ENCODE data around the gene INKA2.

The INKA2 gene

DNA sequence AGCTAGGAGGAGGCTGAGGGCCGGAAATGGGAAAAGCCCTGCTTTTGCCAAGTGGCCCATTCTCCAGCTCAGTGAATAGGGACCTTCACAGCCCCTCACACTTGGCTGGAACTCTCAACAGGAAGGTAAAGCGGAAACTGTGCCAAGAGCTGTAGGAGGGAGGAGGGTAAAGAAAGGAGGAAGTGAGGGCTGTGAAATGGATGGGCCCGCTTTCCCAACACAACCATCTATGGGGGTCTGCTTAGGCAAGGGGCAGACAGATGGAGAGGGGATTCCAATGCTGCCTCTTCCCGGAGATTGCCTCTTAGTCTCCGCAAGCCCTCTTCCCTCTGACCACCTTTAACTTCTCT lies 5.2 kb downstream of the INKA2 start:
- no peak for DNase-seq (ENCODE audit: low read depth in 2 of 2, low spot score in 1 of 2)

DNA sequence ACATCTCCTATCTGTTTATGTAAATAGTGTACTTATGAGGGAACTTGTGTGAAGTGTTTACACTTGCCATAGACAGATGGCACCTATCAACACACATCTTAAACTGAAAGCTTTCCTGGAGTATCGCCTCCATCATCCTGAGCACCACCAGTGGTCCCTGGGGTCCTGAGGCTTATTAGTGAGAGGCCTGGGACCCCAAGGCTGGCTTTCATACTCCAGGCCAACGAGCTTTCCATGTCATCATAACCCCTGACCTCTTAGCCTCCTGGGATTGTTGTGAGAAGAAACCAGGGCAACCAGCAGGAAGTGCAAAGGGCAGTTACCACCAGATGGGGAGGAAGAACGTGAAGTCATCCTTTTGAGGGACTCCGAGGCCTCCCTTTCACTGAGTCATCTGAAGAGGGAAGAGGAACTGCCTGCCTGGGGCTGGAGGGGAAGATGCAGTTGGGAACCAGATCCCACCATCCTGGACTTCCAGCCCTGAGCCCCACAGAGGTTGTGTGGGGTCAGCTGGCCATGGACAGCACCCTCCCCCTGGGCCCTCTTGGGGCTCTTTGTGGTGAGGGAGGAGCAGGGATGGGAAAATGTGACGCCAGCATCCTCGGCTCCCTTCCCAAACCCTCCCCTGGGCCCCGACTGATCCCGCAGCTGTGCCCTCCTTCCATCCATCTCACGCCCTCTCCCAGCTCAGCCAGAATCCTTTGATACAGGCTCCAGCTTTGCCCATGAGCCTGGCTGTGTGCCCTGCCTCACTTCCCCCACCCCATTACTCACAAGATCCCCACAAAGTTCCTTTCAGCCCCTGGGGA lies 5.8 kb downstream of the INKA2 start:
- no peak for DNase-seq (ENCODE audit: low read depth in 2 of 2, low spot score in 1 of 2)

DNA sequence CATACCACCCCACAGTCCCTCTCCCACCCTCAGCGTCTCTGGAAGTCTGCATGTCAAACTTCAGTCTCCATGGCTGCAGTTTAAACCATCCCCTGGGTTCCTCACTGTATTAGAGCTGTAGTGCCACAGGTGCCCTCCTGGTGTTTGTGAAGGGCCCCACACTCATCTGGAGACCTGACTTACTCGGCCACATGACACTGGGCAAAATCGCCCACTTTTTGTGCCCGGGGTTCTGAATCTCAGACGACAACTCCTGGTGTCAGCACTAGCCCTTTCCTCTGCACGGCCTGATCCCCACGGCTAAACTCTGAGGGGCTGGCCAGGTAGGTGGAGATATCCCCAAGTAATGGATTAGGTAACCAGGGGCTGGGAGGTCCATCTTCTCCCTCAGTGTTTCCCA lies 6.5 kb downstream of the INKA2 start:
- DNase-seq (ENCODE audit: low read depth in 2 of 2, low spot score in 1 of 2), result no peak

DNA sequence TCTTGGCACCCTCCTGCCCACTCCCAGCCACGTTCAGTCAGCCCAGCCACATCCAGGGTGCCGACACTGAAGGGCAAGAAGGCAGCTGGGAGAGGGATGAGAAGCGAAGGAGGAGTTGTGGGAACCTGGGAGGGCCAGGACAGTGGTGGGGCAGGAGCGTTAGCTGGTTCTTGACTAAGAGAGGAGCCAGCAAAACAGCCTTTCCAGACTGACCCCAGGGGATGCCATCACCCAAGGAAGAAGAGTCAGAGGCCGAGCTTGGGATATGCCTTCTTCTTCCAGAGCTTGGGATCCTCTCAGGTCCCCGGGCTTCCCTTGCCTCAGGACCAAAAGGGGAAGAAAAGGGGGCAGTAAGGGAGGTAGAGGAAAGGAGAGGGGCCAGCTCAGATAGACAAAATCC lies 7.2 kb downstream of the INKA2 start:
- DNase-seq (ENCODE audit: low read depth in 2 of 2, low spot score in 1 of 2), result no peak

DNA sequence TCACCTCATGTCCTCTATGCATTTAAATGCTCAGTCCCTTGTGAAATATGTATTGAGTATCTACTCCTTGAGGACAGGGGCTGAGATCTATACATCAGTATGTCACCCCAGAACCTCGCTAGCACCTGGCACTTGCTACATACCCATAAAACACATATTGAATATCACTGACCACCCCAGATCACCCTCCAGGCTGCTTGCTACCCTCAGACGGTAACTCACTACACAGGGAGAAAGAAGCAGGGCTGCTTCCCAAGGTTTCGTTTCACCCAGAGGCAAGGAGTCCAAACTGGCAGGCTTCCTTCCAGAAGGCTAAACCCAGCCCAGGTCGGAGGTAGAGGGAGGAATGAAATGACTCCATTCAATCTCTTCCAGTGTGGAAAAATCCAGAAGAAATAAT lies 8.5 kb downstream of the INKA2 start:
- DNase-seq (ENCODE audit: low read depth in 2 of 2, low spot score in 1 of 2), result no peak

DNA sequence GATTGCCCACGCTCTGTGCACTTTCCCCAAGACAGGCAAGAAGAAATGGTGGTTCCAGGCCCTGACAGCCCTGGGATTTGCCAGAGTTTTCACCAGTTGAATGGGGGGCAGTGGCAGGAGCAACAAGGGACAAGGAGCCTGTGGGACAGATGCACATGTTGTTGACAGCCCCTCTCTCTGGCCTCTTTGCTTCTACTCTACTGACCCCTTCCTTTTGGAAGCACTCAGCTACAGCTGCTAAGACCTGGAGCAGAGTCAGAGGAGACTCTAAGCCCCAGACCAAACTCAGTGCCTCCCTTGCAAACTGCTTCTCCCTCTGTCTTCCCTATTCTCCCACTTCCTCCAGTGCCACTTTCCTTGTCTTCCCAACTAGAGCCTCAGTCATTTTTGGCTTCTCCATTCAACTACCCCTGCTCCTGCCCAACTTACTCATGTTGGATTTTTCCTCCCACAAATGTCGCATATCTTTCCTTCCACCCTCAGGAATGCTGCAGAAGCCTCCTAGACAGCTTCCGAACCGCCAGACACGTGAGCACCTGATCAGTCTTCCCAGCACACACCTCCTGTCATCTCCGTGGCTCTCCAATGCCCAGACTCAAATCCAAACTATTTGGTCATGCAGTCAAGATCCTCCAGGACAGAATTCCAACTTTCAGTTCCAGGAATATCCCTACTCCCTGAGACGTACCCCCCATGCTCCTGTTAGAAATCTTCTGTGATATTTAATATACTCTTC lies 9.1 kb downstream of the INKA2 start:
- no peak for DNase-seq (ENCODE audit: low read depth in 2 of 2, low spot score in 1 of 2)

DNA sequence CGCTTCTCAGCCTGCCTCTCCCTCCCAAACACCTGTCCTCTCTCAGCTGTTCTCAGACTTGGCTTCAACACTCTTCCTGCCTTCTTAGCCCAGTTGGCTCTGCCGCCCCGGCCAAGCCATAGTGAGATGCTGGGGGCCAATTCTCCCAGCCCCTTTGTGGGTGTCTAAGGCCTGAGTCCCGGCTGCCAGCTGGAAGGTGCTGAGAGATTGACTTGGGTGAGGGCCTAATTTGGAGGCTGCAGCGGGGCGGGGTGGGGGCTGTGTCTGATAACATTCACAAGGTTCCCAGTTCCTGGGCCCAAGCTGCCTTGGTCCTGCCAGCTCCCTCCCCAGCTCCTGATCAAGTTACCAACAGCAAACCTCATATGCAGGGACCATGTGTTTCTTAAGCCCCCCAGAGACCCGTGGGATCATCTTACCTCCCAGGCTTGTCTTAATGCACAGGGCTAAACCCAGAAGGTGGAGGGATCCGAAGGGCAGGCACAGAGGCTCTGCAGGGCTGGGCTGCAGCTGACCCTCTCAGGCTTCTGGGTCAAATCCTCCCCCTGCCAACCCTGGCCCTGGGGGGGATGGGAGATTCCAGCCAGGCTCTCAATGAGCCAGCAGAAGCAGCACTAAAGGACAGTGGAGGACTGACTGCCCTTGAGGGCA lies 9.8 kb downstream of the INKA2 start:
- no peak for DNase-seq (ENCODE audit: low read depth in 2 of 2, low spot score in 1 of 2)

DNA sequence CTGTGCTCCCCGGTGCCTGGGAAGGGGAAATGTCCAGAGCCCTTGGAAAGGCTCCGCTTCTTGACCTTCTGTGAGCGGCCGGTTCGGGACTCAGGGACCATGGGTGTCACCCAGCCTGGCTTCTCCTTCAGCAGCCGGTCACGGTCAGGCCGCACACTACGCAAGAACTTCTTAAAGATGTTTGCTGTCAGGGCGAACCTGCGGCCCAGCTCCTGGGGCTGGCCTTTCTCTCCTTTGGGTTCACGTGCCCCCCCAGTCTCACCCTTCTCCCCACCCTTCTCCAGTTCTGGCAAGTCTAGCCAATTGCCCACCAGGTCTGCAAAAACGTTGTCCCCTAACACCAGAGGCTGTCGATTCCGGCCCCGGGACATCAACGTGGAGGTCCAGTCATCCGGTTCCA lies 12.1 kb downstream of the INKA2 start:
- no peak for DNase-seq (ENCODE audit: low read depth in 2 of 2, low spot score in 1 of 2)

DNA sequence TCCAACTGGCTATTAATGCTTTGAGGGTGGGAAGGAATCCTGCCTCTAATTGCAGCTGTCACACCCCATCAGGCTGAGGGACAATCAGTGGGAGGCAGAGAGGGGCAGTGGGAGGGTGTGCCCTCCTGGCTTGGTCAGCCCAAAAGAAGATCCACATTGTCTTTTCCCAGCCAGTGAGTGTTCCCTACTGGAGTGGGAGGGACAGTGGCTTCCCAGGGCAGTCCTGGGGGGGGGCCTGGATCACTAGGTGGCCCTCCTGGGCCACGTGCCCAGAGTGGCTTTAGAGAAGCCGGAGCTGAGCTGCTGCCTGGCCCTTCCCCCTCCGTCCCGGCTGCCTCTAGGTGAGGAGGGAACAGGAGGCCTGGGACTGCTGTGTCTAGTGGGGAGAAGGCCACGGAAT lies 14.0 kb downstream of the INKA2 start:
- DNase-seq (ENCODE audit: low read depth in 2 of 2, low spot score in 1 of 2), result no peak

DNA sequence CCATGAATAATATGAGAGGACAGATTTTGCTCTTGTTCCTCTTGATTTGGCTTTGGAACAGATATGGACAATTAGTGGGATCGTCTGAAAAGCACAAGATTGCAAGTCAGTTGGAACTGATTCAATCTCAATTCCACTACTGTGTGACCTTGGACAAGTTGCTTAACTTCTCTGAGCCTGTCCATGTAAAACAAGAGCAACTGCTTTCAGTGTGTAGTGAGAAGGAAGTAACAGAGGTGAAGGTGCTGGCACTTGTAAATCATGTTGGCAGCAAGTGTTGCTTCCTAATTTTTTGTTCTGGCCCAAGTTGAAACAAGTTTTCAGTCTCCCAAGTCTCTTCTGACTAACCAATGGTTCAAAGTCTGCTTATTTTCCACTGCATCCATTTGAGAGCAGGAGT lies 15.3 kb downstream of the INKA2 start:
- DNase-seq (ENCODE audit: low read depth in 2 of 2, low spot score in 1 of 2), result no peak

DNA sequence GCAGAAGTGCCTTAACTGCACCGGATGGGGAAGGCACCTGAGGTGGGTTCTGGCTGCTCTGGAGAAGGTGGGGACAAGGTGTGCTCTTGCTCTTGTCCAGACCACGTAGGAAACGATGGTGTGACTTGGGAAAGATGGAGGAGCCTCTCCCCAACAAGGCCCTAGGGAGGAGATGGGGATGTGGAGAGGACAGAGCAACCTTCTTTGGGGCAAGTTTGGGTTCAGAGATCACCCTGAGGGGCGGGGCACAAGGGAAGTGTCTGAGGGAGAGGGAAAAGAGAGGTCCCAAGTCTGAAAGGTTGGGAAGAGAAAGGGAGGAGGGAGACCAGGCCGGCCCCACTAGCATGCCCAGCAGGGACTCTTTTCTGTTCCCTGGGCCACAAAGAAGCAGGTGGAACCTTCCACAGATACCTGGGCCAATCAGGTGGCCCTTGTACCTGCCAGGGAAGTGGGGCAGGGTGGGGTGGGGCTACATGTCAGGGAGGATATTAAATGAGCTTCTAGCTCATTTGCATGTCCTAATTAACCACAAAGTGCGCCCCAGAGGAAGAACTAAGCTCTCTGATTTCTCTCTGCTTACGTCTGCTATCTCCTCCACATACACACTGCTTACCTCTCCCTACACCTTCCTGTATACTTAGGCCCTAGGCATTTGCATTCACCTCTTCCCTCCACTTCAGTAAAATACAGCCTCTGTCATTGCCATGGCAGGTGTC lies 15.9 kb downstream of the INKA2 start:
- DNase-seq (ENCODE audit: low read depth in 2 of 2, low spot score in 1 of 2), result no peak

DNA sequence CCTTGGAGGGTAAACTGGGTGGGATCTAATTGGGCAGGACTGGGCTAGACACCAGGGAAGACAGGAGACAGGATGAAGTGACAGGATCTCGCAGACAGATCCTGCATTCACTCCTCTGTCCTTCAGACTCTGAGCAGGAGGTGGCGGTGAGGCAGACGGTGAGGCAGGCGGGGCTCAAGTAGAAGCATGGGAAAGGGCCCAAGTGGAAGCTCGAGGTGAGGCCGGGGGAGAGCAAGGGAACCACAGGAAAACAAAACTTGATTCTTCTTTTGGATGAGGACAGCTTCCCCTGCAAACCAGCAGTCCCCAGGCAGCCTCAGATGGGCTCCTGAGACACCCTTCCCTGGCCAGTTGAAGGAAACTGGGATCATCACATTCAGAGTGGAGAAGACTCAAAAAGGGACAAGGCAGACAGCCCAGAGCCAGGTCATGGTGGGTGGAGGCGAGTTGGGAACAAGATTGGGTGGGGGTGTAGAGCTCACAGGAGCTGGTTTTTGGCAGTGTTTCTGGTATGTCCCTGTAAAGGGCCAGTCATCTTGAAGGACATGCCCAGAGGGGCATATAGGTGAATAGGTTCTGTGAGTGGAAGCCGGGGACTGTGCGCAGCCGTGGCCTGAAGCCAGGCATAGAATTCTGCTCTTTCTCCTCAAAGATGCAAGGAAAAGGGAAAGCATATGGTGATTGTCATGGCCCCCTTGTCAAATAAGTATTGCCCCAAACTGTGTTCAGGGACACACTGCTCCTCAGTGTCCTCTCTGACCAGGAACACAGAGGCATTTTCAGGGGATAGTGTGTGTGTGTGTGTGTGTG lies 18.0 kb downstream of the INKA2 start:
- no peak for DNase-seq (ENCODE audit: low read depth in 2 of 2, low spot score in 1 of 2)

DNA sequence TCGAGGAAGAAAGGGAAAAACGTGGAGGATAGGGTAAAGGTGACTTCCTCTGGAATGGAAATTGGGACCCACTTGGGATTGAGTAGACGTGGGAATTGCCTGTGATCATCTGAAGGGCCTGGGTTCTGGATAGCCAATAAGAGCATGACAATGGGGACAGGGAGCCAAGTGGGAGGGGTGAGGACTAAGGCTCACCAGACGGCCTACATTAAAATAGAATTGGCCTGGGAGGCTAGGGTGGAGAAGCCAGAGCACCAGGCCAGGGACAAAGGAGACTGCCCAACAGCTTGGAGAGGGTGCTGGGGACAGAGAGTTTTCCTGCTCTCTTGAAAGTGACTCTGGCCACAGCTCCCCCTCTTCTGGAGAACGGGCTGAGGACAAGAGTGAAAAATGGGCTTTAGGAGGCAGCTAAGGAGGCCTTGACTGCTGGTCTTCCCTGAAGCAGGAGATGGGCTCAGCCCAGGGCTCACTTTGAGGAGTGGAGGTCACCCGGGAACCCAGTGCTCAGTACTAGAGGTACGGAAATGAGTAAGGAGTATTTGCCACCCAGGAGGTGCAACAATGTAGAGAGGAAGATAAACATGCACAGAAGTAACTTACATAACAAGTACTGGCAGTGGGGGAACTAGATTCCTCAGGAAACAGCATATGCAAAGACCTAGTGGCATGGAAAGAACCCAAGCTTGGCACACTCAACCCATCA lies 18.8 kb downstream of the INKA2 start:
- no peak for DNase-seq (ENCODE audit: low read depth in 2 of 2, low spot score in 1 of 2)

DNA sequence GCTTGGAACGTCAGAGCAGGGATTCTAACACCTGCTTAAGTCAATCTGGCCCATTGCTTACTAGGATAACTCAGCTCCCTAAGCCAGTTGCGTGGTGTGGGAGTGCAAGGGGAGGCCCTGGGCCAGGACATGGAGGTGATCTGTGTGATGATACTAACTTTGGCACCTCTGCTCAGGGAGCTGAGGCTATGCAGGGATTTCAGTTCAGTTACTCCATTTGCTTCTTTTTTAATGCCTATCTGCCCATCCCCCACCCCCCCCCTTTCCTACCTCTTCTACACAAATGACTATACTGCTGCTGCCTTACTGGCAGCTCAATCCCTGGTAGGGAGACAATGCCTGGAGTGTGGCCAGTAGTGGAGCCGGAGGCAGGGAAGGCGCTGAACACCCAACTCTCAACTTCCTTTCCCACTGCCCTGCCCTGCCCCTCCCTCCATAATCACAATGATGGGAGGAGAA lies 19.5 kb downstream of the INKA2 start:
- no peak for DNase-seq (ENCODE audit: low read depth in 2 of 2, low spot score in 1 of 2)

DNA sequence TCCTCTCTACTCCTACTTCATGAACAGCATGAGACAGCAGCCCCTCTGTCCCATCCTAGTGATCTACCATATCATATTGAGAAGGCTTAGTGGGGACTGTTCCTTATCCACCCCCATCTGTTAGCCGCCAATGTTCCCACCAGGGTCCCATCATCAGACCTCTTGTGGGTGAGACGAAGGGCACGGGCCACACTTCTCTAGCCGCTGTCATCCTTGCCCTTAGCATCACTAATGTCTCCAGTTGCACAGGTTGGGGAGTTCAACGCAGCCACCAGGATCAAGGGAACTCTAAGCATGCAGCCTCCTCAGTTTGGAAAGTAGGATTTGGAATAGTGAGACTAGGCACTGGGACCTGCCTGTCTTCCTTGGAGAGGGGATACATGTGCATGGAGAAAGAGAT lies 20.1 kb downstream of the INKA2 start:
- no peak for DNase-seq (ENCODE audit: low read depth in 2 of 2, low spot score in 1 of 2)

DNA sequence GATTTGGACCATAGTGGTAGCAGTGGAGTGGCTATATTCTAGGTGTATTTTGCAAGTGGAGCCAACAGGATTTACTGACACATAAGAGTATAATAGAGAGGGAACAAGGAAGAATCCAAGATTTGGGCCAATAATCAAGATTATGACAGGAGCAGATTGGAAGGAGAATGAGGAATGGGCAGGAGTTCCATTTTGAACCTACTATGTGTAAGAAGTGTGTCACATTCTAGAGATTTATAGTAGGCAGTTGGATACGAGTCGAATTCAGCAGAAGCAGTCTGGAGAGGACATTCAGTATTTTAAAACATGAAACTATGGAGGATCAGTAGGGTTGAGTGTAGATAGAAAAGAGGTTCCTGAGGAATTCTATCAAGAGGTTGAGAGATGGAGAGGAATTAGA lies 21.7 kb downstream of the INKA2 start:
- no peak for DNase-seq (ENCODE audit: low read depth in 2 of 2, low spot score in 1 of 2)

DNA sequence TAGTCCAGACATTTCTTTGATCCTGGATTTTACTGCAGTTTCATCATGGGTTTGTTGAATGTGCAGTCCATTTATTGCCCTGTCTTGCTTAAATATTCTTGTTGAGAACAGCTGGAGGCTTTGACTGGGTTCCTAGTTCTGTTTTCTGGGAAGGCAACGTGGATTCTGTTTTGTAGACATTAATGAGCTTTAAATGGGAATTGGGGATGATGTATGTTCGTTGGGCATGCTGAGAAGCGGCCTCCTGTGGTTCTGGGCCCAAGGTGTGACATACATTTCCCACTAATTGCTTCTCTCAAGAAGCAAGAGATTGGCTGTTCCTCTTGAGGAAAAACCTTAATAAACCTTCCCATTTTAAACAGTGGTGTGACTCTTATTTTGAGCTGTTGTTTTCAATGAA lies 22.9 kb downstream of the INKA2 start:
- DNase-seq (ENCODE audit: low read depth in 2 of 2, low spot score in 1 of 2), result no peak

DNA sequence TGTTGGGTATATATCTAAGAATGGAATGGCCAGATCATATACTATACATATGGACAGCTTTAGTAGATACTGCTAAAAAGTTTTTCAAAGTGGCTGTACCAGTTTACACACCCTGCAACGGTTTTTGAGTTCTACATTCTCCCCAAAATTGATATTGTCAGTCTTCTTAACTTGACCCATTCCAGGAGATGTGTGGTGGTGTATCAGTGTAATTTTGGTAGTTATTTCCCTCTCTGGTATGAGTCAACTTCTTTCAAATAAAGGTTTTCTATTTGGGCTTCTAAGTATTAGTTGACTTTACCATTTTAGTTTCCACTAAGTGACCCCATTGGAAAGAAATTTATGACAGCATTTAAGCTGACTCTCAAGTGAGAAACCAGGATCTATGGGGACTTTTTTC lies 29.2 kb downstream of the INKA2 start:
- no peak for DNase-seq (ENCODE audit: low read depth in 2 of 2, low spot score in 1 of 2)

DNA sequence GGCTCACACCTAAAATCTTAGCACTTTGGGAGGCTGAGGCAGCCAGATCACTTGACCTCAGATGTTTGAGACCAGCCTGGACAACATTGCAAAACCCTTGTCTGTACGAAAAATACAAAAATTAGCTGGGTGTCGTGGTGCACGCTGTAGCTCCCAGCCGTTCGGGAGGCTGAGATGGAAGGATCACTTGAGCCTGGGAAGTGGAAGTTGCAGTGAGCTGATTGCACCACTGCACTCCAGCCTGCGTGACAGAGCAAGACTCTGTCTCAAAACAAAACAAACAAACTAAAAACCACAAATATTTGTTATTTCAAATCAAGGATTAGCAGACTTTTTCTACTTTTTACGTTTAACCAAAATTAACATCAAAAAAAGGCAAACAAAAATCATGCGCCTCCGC lies 31.3 kb downstream of the INKA2 start:
- DNase-seq (ENCODE audit: low read depth in 2 of 2, low spot score in 1 of 2), result no peak

DNA sequence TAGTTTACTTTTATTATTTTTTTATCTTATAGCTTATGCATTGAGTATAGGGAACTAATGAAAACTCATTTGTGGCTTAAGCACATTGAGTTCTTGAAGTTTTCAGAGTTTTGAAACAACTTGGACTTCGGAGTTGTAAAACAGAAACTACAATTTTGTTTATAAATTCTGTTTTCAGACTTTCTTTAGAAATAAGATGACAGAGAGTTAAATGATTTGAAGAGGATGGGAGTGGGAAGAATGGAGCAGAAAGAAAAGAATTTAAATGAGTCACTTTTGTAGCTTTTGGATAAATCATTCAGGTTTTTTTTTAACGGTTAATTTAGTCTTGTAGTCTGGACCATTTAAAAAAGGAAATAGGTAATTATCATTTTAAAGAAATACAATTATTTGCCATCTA lies 32.3 kb downstream of the INKA2 start:
- DNase-seq (ENCODE audit: low read depth in 2 of 2, low spot score in 1 of 2), result no peak

Data from stimulated activated CD8-positive, alpha-beta memory T cell treated with anti-CD3 and anti-CD28 coated beads, Interleukin-4, amount 100 ng/mL, for 1 hour (primary cell).